GM21423 (cell line): Measurements from ENCODE around the gene SMAD2.
"Not testable (repeated sequence)": the region's sequence is repeated elsewhere in the genome, so short reads cannot be mapped to it uniquely, and the experiment has no call there.

Experiments
- ATAC-seq: cut with Tn5 transposase; IDR thresholded peaks from one replicate; pipeline ENCODE4 v1.9.1; 2021; ENCODE audit warnings: mild to moderate bottlenecking, moderate library complexity; ENCODE audit not compliant: unreplicated experiment

SMAD2 gene

GRCh38 chr18:47858607-47859006 is 71.9 kb downstream of the SMAD2 start:
- no peak for ATAC-seq

DNA sequence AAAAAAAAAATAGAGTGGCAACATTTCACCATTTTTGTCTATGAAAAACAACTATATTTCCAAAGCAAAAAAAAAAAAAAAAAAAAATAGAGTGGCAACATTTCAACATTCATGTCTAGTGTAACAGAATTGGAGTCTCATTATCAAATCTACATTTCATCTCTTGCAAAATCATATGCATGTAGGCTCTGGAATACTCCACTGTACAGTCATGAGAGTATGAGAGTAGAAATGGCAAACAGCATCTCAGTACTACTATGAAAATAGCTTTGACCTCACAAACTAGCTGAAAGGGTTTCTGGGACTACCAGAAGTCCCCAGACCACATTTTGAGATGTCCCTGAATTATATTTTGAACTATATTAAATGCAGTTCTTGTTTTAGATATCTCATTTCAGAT is 82.8 kb downstream of the SMAD2 start:
- ATAC-seq, result no peak

- ATAC-seq, result no peak
Observed at GRCh38 chr18:47846431-47846830, 84.0 kb downstream of the SMAD2 start.

GRCh38 chr18:47844828-47845498 is 85.5 kb downstream of the SMAD2 start:
- no peak for ATAC-seq

DNA sequence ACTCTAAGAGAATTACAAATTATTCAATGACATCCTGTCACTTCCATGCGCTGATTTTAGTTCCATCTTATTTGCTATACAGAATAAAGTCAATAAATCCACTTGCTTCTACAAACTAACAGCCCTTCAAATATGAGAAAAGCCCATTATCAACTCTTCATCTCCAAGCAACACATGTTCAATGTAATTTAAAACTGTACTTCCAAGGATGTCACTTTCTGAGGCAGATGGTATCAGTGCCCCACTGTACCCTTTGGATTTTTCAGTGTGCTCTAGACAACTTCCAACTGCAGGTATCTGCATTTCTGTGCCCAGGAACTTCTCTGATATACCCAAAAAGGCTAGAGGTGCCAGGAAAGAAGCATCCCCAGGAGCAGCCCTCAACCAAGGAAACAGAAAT is 87.6 kb downstream of the SMAD2 start:
- ATAC-seq, result no peak

GRCh38 chr18:47838396-47838795 is 92.1 kb downstream of the SMAD2 start:
- no peak for ATAC-seq

GRCh38 chr18:47832348-47832747 is 98.1 kb downstream of the SMAD2 start:
- no peak for ATAC-seq

DNA sequence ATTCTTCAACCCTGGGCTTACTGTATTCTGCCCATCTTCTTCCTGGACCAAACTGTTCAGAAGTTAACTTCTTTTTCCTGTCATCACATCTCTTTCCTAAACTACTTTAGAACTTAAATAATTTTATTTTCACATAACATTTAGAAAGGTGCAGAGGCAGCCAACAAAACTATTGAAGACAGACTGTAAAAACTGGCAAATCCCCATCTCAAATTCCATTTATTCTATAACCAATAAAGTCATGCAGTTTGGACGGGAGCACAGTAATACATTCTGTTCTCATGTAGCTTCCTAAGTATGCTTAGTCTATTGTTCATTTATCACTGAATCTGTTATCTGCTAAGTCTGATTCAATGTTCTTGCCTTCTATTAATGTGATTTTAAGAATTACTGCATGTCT is 99.1 kb downstream of the SMAD2 start:
- no peak for ATAC-seq

DNA sequence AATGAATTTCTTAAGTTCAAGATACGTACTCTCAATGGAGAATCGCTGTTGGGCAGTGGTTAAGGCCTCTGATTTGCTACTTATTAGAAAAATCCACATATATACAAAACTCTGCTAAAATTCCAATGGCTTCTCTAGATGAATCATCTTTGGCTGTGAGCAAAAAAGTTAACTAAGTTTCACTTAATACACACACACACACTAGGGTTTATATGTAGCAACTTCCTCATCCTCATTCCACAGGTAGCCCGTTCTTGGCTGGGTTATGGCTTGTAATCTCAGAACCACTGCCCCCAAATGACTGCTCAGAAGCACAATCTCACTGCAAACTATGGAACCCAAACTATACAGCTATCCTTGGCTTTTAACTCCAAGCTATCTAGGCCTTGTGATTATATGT is 99.7 kb downstream of the SMAD2 start:
- no peak for ATAC-seq

DNA sequence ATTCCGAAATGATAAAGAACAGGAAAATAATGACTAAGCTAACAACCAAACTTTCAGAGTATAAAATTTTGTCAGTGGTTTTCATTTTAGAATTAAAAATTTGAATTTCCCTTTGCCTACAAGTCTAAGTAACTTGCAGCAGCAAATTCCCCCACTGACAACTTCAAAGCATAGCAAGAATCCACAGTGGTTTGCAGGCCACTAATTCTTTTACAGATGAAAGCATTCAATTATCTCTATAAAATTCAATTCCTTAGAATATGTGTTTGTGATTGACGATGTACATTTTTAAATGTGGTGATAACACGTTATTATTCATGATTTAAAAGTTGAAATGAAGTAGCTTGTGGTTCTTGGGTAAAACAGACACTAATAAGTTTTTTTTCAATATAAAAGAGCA is 100.6 kb downstream of the SMAD2 start:
- ATAC-seq, result no peak

DNA sequence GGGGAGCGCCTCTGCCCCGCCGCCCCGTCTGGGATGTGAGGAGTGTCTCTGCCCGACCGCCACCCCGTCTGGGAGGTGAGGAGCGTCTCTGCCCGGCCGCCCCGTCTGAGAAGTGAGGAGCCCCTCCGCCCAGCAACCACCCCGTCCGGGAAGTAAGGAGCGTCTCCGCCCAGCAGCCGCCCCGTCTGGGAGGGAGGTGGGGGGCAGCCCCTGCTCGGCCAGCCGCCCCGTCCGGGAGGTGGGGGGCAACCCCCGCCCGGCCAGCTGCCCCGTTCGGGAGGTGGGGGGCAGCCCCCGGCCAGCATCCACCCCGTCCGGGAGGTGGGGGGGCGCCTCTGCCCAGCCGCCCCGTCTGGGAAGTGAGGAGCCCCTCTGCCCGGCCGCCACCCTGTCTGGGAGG is 102.4 kb downstream of the SMAD2 start:
- not testable (repeated sequence) for ATAC-seq

DNA sequence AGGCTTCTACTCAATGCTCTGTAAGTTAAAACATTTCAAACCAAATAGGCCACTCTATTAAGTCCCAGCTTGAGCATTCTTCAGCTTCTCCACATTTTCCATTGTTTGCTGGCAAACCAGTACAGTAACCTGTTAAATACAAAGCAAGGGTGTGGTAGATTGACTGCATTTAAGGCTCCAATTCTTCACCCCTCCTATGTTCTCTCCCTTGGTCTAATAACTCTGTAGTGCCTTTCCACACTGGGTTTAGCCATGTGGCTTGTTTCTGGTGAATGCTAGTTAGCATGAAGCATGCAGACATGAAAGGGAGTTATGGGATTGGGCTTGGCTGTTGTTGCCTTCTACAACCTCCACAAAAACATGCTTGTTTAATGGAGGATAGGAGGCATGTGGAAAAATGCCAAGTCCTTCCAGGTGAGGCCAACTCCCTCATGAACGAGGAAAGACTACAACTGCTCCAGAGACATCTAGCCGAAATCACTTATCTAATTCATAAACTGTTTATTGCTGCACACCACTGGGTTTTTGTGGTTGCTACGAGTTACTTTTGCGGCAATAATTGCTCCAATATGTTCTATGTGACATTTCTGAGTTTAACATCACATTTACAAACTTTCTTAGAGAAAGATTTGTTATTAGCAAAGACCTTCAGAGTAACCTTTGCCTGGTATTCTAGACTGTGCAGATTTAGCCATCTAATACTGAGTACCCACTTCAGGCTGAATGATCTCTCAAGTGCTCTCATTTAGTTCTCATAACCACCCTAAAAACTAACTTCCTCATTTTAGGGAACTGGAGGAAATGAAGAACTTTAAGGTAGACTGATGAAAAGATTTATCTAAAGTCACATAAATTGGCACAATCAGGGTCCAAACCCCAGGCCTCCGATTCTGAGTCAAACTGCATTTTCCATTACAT is 104.0 kb downstream of the SMAD2 start:
- ATAC-seq, result no peak

- ATAC-seq, result no peak
Observed at GRCh38 chr18:47821314-47821713, 109.1 kb downstream of the SMAD2 start.

DNA sequence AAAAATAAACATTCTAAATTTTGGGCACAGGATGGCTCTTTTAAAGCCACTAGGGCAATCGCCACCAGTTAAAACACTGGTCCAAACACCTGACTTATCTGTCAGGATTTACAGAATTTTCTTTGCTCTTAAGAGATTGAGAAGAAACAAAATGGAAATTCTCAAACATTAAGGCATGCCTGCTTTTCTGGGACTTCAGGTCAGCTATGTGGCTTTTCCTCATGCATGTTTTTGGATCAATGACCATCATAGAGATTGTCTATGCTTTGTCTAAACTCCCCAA is 112.7 kb downstream of the SMAD2 start:
- ATAC-seq, result no peak

- no peak for ATAC-seq
Observed at GRCh38 chr18:47817017-47817794, 113.3 kb downstream of the SMAD2 start.

DNA sequence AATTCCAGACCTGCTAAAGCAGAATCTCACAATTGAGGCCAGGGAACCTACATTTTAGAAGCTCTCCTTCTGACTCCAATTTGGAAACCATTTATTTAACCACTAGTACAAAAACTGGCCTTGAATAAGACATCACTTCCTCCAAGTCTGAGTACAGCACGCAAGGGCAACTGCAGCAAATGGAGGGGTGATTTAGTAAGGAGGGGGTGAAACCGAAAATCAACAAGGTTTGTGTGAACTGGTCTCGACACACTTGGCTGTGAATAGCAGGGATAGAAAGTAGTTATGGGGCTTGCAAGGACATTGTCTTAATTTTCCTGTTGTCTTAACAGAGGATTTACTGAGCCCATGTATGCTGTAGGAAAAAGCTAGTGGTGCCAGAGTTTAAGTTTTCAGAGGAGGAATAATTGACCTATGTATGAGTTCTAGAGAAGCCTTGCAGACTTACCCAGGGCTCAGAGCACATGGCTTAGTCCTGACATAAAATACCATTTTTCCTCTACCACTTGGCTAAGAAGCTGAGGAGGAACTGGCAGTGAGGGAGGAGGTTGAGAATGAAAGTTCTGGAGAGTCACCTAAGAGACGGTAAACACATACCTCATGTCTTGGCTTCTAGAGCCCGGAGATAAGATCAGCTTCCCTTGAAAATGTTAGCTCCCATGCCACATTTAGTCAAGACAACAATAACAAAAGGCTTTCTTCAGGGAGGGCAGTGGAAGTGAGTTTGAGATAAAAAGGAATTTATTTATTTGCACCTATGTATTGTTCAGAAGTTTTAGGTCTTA is 114.8 kb downstream of the SMAD2 start:
- ATAC-seq, result no peak

DNA sequence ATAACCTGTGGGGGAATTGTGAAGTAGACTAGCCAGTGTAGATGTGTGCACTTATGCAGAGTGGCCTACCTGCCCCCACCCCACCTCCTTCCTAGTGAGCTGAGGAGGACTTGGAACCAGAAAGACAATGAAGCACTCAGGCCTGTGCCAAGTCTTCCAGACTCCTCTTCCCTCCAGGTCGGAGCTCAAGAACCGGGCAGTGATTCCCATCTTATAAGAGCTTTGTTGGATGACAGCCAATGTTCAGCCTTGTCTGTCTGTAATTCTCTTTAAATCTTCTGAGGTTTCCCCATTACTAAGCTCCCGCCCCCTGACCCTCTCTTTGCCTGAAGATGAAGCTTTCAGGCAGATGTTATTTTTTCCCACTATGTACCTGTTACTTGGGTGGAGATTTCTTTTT is 121.0 kb downstream of the SMAD2 start:
- ATAC-seq, result no peak

DNA sequence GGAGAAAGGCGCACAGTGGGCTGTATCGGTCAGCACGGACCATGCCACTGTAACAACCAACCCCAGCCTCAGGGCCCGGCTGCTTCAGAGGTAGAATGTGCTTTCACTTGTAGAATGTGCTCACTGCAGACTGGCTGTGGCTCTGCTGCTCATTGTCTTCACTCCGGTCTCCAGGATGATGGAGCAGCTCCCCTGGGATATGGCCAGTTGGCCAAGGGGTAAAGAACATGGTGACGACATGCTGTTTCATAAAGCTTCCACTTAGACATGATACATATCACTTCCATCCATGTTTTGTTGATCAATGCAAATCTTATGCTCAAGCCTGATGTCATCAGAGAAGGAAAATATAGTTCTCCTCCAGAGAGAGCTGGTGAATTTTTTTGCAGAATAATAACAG is 127.7 kb downstream of the SMAD2 start:
- no peak for ATAC-seq

- no peak for ATAC-seq
Observed at GRCh38 chr18:47801817-47802216, 128.6 kb downstream of the SMAD2 start.

- ATAC-seq, result no peak
Observed at GRCh38 chr18:47800756-47801155, 129.7 kb downstream of the SMAD2 start.

GRCh38 chr18:47800248-47800647 is 130.2 kb downstream of the SMAD2 start:
- no peak for ATAC-seq
